Testis (tissue), 2 donors: ENCODE data around the gene PUM1.

Experiments used
- POLR2A ChIP-seq: fragments of 450-650 bp; IDR thresholded peaks from one replicate; pipeline ENCODE4 v1.6.1; 2017; ENCODE audit warnings: antibody characterized with exemption, mild to moderate bottlenecking, moderate library complexity
- TF ChIP-seq, protein P1 (sequence below), 3 experiments: fragments of 450-650 bp in 2 of 3; fragments of 200-600 bp in 1 of 3; sonication (generic) in 1 of 3; IDR thresholded peaks; one replicate each; pipeline ENCODE4 v1.5.1; 2016 to 2019; ENCODE audit warnings: antibody characterized with exemption in 3 of 3, mild to moderate bottlenecking in 2 of 3, moderate library complexity in 1 of 3

GRCh38 chr1:30965924-30966599, 99.5 kb downstream of the PUM1 start:
- TF ChIP-seq, protein P1, sequence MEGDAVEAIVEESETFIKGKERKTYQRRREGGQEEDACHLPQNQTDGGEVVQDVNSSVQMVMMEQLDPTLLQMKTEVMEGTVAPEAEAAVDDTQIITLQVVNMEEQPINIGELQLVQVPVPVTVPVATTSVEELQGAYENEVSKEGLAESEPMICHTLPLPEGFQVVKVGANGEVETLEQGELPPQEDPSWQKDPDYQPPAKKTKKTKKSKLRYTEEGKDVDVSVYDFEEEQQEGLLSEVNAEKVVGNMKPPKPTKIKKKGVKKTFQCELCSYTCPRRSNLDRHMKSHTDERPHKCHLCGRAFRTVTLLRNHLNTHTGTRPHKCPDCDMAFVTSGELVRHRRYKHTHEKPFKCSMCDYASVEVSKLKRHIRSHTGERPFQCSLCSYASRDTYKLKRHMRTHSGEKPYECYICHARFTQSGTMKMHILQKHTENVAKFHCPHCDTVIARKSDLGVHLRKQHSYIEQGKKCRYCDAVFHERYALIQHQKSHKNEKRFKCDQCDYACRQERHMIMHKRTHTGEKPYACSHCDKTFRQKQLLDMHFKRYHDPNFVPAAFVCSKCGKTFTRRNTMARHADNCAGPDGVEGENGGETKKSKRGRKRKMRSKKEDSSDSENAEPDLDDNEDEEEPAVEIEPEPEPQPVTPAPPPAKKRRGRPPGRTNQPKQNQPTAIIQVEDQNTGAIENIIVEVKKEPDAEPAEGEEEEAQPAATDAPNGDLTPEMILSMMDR (IDR thresholded peaks at IDR 0.05) = no peak
- TF ChIP-seq POLR2A = no peak
